Peyer's patch (tissue), 4 donors: ENCODE measurements around the gene EGR4. TPM values are rescaled to one million over a fixed set of nuclear protein-coding genes. Genes with fewer than 3 reads are reported as not detected.

Experiments
- DNase-seq, 3 donors: peaks; one replicate each; pipeline ENCODE4 v3.0.0-alpha.2; 2017 to 2019
- H3K27ac ChIP-seq, 4 donors: fragments of 200-600 bp; sonication (generic); one replicate each; pipeline ENCODE4 v1.5.1; 2016 to 2019
- H3K27me3 ChIP-seq, 2 donors: fragments of 200-600 bp; sonication (generic); one replicate each; pipeline ENCODE4 v1.5.1; 2019
- H3K36me3 ChIP-seq, 3 donors: fragments of 200-600 bp; sonication (generic); one replicate each; pipeline ENCODE4 v1.5.1; 2016 to 2019
- H3K4me1 ChIP-seq, 4 donors: fragments of 200-600 bp; sonication (generic); one replicate each; pipeline ENCODE4 v1.5.1; 2016 to 2019
- H3K4me3 ChIP-seq, 4 donors: fragments of 200-600 bp; sonication (generic); 1 replicate in 3 of 4; 2 replicates in 1 of 4; pipeline ENCODE4 v1.5.1; 2016 to 2019; ENCODE audit warnings: mild to moderate bottlenecking in 1 of 4
- H3K9me3 ChIP-seq, 4 donors: fragments of 200-600 bp; sonication (generic); one replicate each; pipeline ENCODE4 v1.5.1; 2016 to 2019; ENCODE audit warnings: mild to moderate bottlenecking in 1 of 4
- CTCF ChIP-seq, 6 experiments: fragments of 450-650 bp in 4 of 6; fragments of 200-600 bp in 2 of 6; sonication (generic) in 1 of 6; IDR thresholded peaks; one replicate each; pipeline ENCODE4 v1.5.1; 2017 to 2019; ENCODE audit warnings: antibody characterized with exemption in 6 of 6, mild to moderate bottlenecking in 3 of 6, moderate library complexity in 1 of 6
- POLR2A ChIP-seq, 2 donors: fragments of 450-650 bp; IDR thresholded peaks; one replicate each; pipeline ENCODE4 v1.5.1; 2017; ENCODE audit warnings: antibody characterized with exemption in 2 of 2, mild to moderate bottlenecking in 2 of 2, moderate library complexity in 2 of 2
- total RNA-seq, 4 donors: library from RNA; depleted of rRNA; stranded (reverse); fragments of >200 nt; gene quantifications; one replicate each; pipeline ENCODE4 v1.1.0, GENCODE V29; 2016

Gene EGR4
- total RNA-seq, 4 donors from 2014 or later, result not detected

- no peak overlapping the region for H3K27ac ChIP-seq
- no peaks in the 10 kb centered on the region for H3K4me1 ChIP-seq
- H3K36me3 ChIP-seq, result peaks cover 0 to 15% (median 0%) of the 10 kb centered on the region in 3 donors
- H3K27me3 ChIP-seq, result no peaks in the 10 kb centered on the region
- no peak for TF ChIP-seq POLR2A (IDR thresholded peaks at IDR 0.05)
- no peaks in the 10 kb centered on the region for H3K9me3 ChIP-seq
- no peak for DNase-seq
- H3K4me3 ChIP-seq, result no peak overlapping the region
These were observed 35.0 kb downstream of the EGR4 start for GRCh38 chr2:73258186-73258912.

- no peak overlapping the region for H3K4me3 ChIP-seq
- peak in 2 of 3 donors; percentile 45 to 73 for DNase-seq
- TF ChIP-seq CTCF (IDR thresholded peaks at IDR 0.05) (no peak), POLR2A (IDR thresholded peaks at IDR 0.05) (no peak)
- no peaks in the 10 kb centered on the region for H3K9me3 ChIP-seq
- H3K36me3 ChIP-seq, result peaks cover 0 to 22% (median 0%) of the 10 kb centered on the region in 3 donors
- no peaks in the 10 kb centered on the region for H3K27me3 ChIP-seq
- no peak overlapping the region for H3K27ac ChIP-seq
- H3K4me1 ChIP-seq, result no peaks in the 10 kb centered on the region
These were observed 35.8 kb downstream of the EGR4 start for GRCh38 chr2:73257425-73258125.

- Histone ChIP-seq H3K27ac (no peak overlapping the region), H3K4me1 (no peaks in the 10 kb centered on the region), H3K9me3 (no peaks in the 10 kb centered on the region), H3K27me3 (no peaks in the 10 kb centered on the region), H3K36me3 (peaks cover 0 to 28% (median 0%) of the 10 kb centered on the region in 3 donors), H3K4me3 (no peak overlapping the region)
- TF ChIP-seq CTCF (IDR thresholded peaks at IDR 0.05) (no peak), POLR2A (IDR thresholded peaks at IDR 0.05) (no peak)
- DNase-seq, result no peak
These were observed 36.3 kb downstream of the EGR4 start for GRCh38 chr2:73257021-73257420.

- no peaks in the 10 kb centered on the region for H3K27me3 ChIP-seq
- H3K9me3 ChIP-seq, result no peaks in the 10 kb centered on the region
- H3K27ac ChIP-seq, result no peak overlapping the region
- TF ChIP-seq CTCF (IDR thresholded peaks at IDR 0.05), result no peak
- TF ChIP-seq POLR2A (IDR thresholded peaks at IDR 0.05), result no peak
- H3K36me3 ChIP-seq, result peaks cover 0 to 33% (median 0%) of the 10 kb centered on the region in 3 donors
- no peaks in the 10 kb centered on the region for H3K4me1 ChIP-seq
- DNase-seq, result no peak
- no peak overlapping the region for H3K4me3 ChIP-seq
These were observed 36.8 kb downstream of the EGR4 start for GRCh38 chr2:73256618-73256922.

- Histone ChIP-seq H3K9me3 (no peaks in the 10 kb centered on the region), H3K4me1 (no peaks in the 10 kb centered on the region), H3K27ac (no peak overlapping the region), H3K36me3 (peaks cover 0 to 38% (median 0%) of the 10 kb centered on the region in 3 donors), H3K27me3 (no peaks in the 10 kb centered on the region), H3K4me3 (no peak overlapping the region)
- DNase-seq, result no peak
- no peak for TF ChIP-seq CTCF (IDR thresholded peaks at IDR 0.05)
- no peak for TF ChIP-seq POLR2A (IDR thresholded peaks at IDR 0.05)
These were observed 37.3 kb downstream of the EGR4 start for GRCh38 chr2:73255907-73256617.
